Coronary artery (tissue), 2 donors: ENCODE results near the gene SCLT1.

Source experiments
- DNase-seq: peaks from one replicate; pipeline ENCODE4 v3.0.0-alpha.2; 2017; ENCODE audit warnings: low spot score
- H3K27ac ChIP-seq, 2 donors: fragments of 200-600 bp; sonication (generic); one replicate each; pipeline ENCODE4 v1.5.1; 2016 to 2019
- H3K4me3 ChIP-seq: fragments of 200-600 bp; sonication (generic); 2 replicates; pipeline ENCODE4 v1.5.1; 2016; ENCODE audit warnings: mild to moderate bottlenecking, moderate library complexity
- CTCF ChIP-seq: fragments of 200-600 bp; sonication (generic); IDR thresholded peaks from one replicate; pipeline ENCODE4 v1.5.1; 2019; ENCODE audit warnings: antibody characterized with exemption

The SCLT1 gene

GRCh38 chr4:128854433-128854832 lies 238.9 kb downstream of the SCLT1 start:
- no peak overlapping the region for H3K4me3 ChIP-seq
- H3K27ac ChIP-seq, result no peak overlapping the region
- DNase-seq, result no peak
- no peak for TF ChIP-seq CTCF

GRCh38 chr4:128853741-128854140 lies 239.6 kb downstream of the SCLT1 start:
- no peak for DNase-seq
- TF ChIP-seq CTCF, result no peak
- no peak overlapping the region for H3K27ac ChIP-seq

GRCh38 chr4:128850252-128850651 lies 243.1 kb downstream of the SCLT1 start:
- Histone ChIP-seq H3K27ac (no peak overlapping the region), H3K4me3 (no peak overlapping the region)
- no peak for DNase-seq
- no peak for TF ChIP-seq CTCF

More at GRCh38 chr4:128853741-128854140, 239.6 kb downstream of the SCLT1 start:
- H3K4me3 ChIP-seq, result no peak overlapping the region

GRCh38 chr4:128848461-128848860 lies 244.9 kb downstream of the SCLT1 start:
- no peak for DNase-seq
- Histone ChIP-seq H3K4me3 (no peak overlapping the region), H3K27ac (no peak overlapping the region)
- no peak for TF ChIP-seq CTCF

- no peak for TF ChIP-seq CTCF
- no peak for DNase-seq
- no peak overlapping the region for H3K4me3 ChIP-seq
- H3K27ac ChIP-seq, result peak overlapping the region in 1 of 2 donors; percentile 1
Measured at GRCh38 chr4:128847082-128847724, 246.1 kb downstream of the SCLT1 start.

- DNase-seq, result no peak
- no peak for TF ChIP-seq CTCF
- Histone ChIP-seq H3K27ac (peak overlapping the region in 1 of 2 donors; percentile 45), H3K4me3 (no peak overlapping the region)
Measured at GRCh38 chr4:128846063-128846462, 247.3 kb downstream of the SCLT1 start.

- peak overlapping the region; percentile 56 to 69 for H3K27ac ChIP-seq
- no peak for DNase-seq
Measured at GRCh38 chr4:128844931-128845330, 248.4 kb downstream of the SCLT1 start.

More at GRCh38 chr4:128844931-128845330, 248.4 kb downstream of the SCLT1 start:
- no peak for TF ChIP-seq CTCF
- H3K4me3 ChIP-seq, result no peak overlapping the region
